GM12864 (cell line): ENCODE data around the gene TRAF3.
A peak's percentile ranks its signal among the peaks of the same experiment; 100 is the strongest.

ENCODE experiments used
- DNase-seq: peaks from one replicate; pipeline ENCODE4 v3.0.0-alpha.2; 2011; ENCODE audit warnings: low read depth
- H3K4me3 ChIP-seq: 2 replicates; pipeline ENCODE4 v1.5.1; 2011; ENCODE audit warnings: mild to moderate bottlenecking, low read depth, low read length, control low read depth
- CTCF ChIP-seq: IDR thresholded peaks from 2 replicates; pipeline ENCODE4 v1.5.1; 2011; ENCODE audit warnings: low read depth, mild to moderate bottlenecking, moderate library complexity, low read length, control low read depth, inconsistent platforms; ENCODE audit errors: missing control alignments

Gene TRAF3

GRCh38 chr14:102798926-102799325 lies 21.7 kb downstream of the TRAF3 start:
- no peak for DNase-seq
- TF ChIP-seq CTCF = no peak
- H3K4me3 ChIP-seq = no peak overlapping the region

- no peak for DNase-seq
- no peak for TF ChIP-seq CTCF
- no peak overlapping the region for H3K4me3 ChIP-seq
Observed at GRCh38 chr14:102799684-102800562, 22.7 kb downstream of the TRAF3 start.

GRCh38 chr14:102802834-102803523 lies 25.7 kb downstream of the TRAF3 start:
- TF ChIP-seq CTCF = no peak
- DNase-seq = no peak
- H3K4me3 ChIP-seq = no peak overlapping the region

GRCh38 chr14:102804858-102805257 lies 27.6 kb downstream of the TRAF3 start:
- no peak for DNase-seq
- H3K4me3 ChIP-seq = no peak overlapping the region
- no peak for TF ChIP-seq CTCF

GRCh38 chr14:102805371-102805891 lies 28.2 kb downstream of the TRAF3 start:
- no peak for DNase-seq
- TF ChIP-seq CTCF = no peak
- H3K4me3 ChIP-seq = peak overlapping the region; percentile 4

- no peak for DNase-seq
- no peak overlapping the region for H3K4me3 ChIP-seq
- TF ChIP-seq CTCF = peak; percentile 14
Observed at GRCh38 chr14:102805941-102806340, 28.7 kb downstream of the TRAF3 start.
